ENCODE results near the gene TCEANC2.

DNA sequence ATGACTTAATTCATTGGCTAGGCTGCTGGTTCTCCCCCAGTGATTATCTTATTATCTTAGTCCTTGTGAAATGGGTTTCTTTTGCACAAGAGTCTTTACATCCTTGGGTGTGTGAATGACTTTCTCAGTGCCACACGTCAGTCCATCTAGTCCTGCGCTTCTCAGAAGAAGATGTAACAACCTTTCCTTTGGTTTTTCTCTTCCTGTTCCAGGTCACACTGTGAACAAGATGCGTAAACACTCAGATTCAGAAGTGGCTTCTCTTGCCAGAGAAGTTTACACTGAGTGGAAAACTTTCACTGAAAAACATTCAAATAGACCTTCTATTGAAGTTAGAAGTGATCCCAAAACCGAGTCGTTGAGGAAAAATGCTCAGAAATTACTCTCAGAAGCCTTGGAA lies 35.0 kb downstream of the TCEANC2 start:
- TF ChIP-seq, protein P1, sequence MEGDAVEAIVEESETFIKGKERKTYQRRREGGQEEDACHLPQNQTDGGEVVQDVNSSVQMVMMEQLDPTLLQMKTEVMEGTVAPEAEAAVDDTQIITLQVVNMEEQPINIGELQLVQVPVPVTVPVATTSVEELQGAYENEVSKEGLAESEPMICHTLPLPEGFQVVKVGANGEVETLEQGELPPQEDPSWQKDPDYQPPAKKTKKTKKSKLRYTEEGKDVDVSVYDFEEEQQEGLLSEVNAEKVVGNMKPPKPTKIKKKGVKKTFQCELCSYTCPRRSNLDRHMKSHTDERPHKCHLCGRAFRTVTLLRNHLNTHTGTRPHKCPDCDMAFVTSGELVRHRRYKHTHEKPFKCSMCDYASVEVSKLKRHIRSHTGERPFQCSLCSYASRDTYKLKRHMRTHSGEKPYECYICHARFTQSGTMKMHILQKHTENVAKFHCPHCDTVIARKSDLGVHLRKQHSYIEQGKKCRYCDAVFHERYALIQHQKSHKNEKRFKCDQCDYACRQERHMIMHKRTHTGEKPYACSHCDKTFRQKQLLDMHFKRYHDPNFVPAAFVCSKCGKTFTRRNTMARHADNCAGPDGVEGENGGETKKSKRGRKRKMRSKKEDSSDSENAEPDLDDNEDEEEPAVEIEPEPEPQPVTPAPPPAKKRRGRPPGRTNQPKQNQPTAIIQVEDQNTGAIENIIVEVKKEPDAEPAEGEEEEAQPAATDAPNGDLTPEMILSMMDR (IDR thresholded peaks at IDR 0.05; ENCODE audit: low read depth, low read length, missing input control): no peak
- TF ChIP-seq YY1 (IDR thresholded peaks at IDR 0.05) (no peak), JUND (IDR thresholded peaks at IDR 0.05) (no peak)
- TF ChIP-seq, protein P2, sequence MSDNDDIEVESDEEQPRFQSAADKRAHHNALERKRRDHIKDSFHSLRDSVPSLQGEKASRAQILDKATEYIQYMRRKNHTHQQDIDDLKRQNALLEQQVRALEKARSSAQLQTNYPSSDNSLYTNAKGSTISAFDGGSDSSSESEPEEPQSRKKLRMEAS (IDR thresholded peaks at IDR 0.05): no peak
